GM23338 (cell line): ENCODE data around the gene NTNG2. TPM values are rescaled to one million over a fixed set of nuclear protein-coding genes. Genes with fewer than 3 reads are reported as not detected.

Experiments
- ATAC-seq: fragments of 200-7000 bp; cut with Tn5 transposase; 3 replicates; pipeline ENCODE4 v1.9.1; 2020
- DNase-seq: peaks from one replicate; pipeline ENCODE4 v3.0.0-alpha.2; 2015; ENCODE audit warnings: low spot score
- H2AFZ ChIP-seq: fragments of 200-600 bp; sonication (generic); 2 replicates; pipeline ENCODE4 v1.8.0; 2016; ENCODE audit warnings: antibody characterized with exemption, mild to moderate bottlenecking, moderate library complexity
- H3F3A ChIP-seq: fragments of 200-600 bp; sonication (generic); replicated peaks from 2 replicates; pipeline ENCODE4 v1.8.0; 2017; ENCODE audit warnings: antibody characterized with exemption, mixed run types, low read depth
- H3K27ac ChIP-seq: fragments of 200-600 bp; sonication (generic); 2 replicates; pipeline ENCODE4 v1.6.1; 2016; ENCODE audit warnings: low read depth
- H3K27me3 ChIP-seq: fragments of 200-600 bp; sonication (generic); 2 replicates; pipeline ENCODE4 v1.8.0; 2016; ENCODE audit warnings: mild to moderate bottlenecking, mixed run types, moderate library complexity; ENCODE audit not compliant: insufficient read depth
- H3K36me3 ChIP-seq: fragments of 200-600 bp; sonication (generic); 2 replicates; pipeline ENCODE4 v1.8.0; 2016; ENCODE audit warnings: mild to moderate bottlenecking; ENCODE audit not compliant: insufficient read depth
- H3K4me1 ChIP-seq: fragments of 200-600 bp; sonication (generic); 2 replicates; pipeline ENCODE4 v1.8.0; 2016; ENCODE audit warnings: mild to moderate bottlenecking, moderate library complexity; ENCODE audit not compliant: insufficient read depth
- H3K4me2 ChIP-seq: fragments of 200-600 bp; sonication (generic); 2 replicates; pipeline ENCODE4 v1.7.1; 2017; ENCODE audit warnings: mixed run types
- H3K4me3 ChIP-seq: fragments of 200-600 bp; sonication (generic); 2 replicates; pipeline ENCODE4 v1.6.1; 2016; ENCODE audit warnings: mixed run types
- H3K79me2 ChIP-seq: fragments of 200-600 bp; sonication (generic); replicated peaks from 2 replicates; pipeline ENCODE4 v1.8.0; 2017; ENCODE audit warnings: mild to moderate bottlenecking; ENCODE audit not compliant: insufficient read depth
- H3K9me2 ChIP-seq: fragments of 200-600 bp; sonication (generic); 2 replicates; pipeline ENCODE4 v1.8.0; 2017; ENCODE audit not compliant: insufficient read depth
- H4K20me1 ChIP-seq: fragments of 200-600 bp; sonication (generic); replicated peaks from 2 replicates; pipeline ENCODE4 v1.8.0; 2017; ENCODE audit warnings: mild to moderate bottlenecking; ENCODE audit not compliant: insufficient read depth
- H3K27ac Mint-ChIP-seq: 2 replicates; pipeline ENCODE4 v1.8.0; 2020; ENCODE audit warnings: inconsistent platforms, mild to moderate bottlenecking, moderate library complexity, mixed read lengths
- H3K27me3 Mint-ChIP-seq: 3 replicates; pipeline ENCODE4 v1.8.0; 2022; ENCODE audit warnings: low read depth, mild to moderate bottlenecking, moderate library complexity, mixed read lengths, inconsistent platforms; ENCODE audit not compliant: insufficient read depth, poor library complexity
- H3K36me3 Mint-ChIP-seq: 3 replicates; pipeline ENCODE4 v1.8.0; 2021; ENCODE audit warnings: low read depth, mild to moderate bottlenecking, inconsistent platforms, moderate library complexity, mixed read lengths
- H3K4me1 Mint-ChIP-seq: 3 replicates; pipeline ENCODE4 v1.8.0; 2020; ENCODE audit warnings: mild to moderate bottlenecking, inconsistent platforms, mixed read lengths
- H3K4me3 Mint-ChIP-seq: 3 replicates; pipeline ENCODE4 v1.8.0; 2021; ENCODE audit warnings: moderate library complexity, mild to moderate bottlenecking, inconsistent platforms, mixed read lengths
- H3K9me3 Mint-ChIP-seq: 3 replicates; pipeline ENCODE4 v1.8.0; 2020; ENCODE audit warnings: moderate library complexity, mild to moderate bottlenecking, inconsistent platforms, mixed read lengths
- ETS1 ChIP-seq: IDR thresholded peaks from 2 replicates; pipeline ENCODE4 v1.6.1; 2016; ENCODE audit warnings: antibody characterized with exemption
- EZH2 ChIP-seq: fragments of 200-600 bp; sonication (generic); IDR thresholded peaks from one replicate; pipeline ENCODE4 v1.8.0; 2017; ENCODE audit warnings: antibody characterized with exemption, mild to moderate bottlenecking, low read depth; ENCODE audit not compliant: unreplicated experiment
- EZH2phosphoT487 ChIP-seq: fragments of 200-600 bp; sonication (generic); IDR thresholded peaks from one replicate; pipeline ENCODE4 v1.8.1; 2018; ENCODE audit warnings: antibody characterized with exemption; ENCODE audit not compliant: unreplicated experiment
- JUNB ChIP-seq: IDR thresholded peaks from one replicate; pipeline ENCODE4 v1.6.1; 2016; ENCODE audit warnings: antibody characterized with exemption; ENCODE audit not compliant: unreplicated experiment
- NANOG ChIP-seq: IDR thresholded peaks from 2 replicates; pipeline ENCODE4 v1.6.1; 2016; ENCODE audit warnings: antibody characterized with exemption, borderline replicate concordance
- POLR2AphosphoS5 ChIP-seq: IDR thresholded peaks from 2 replicates; pipeline ENCODE4 v1.6.1; 2016; ENCODE audit warnings: antibody characterized with exemption, low read depth
- REST ChIP-seq: IDR thresholded peaks from one replicate; pipeline ENCODE4 v1.6.1; 2018; ENCODE audit warnings: antibody characterized with exemption; ENCODE audit not compliant: unreplicated experiment
- STAT1 ChIP-seq: IDR thresholded peaks from one replicate; pipeline ENCODE4 v1.6.1; 2016; ENCODE audit warnings: antibody characterized with exemption; ENCODE audit not compliant: unreplicated experiment
- ZNF114 ChIP-seq: fragments of 250-450 bp; sonication (Bioruptor Pico); IDR thresholded peaks from 2 replicates; pipeline ENCODE4 v1.5.0; 2020; ENCODE audit warnings: mild to moderate bottlenecking, moderate library complexity
- ZNF331 ChIP-seq: fragments of 250-450 bp; sonication (Bioruptor Pico); IDR thresholded peaks from 2 replicates; pipeline ENCODE4 v1.5.0; 2020; ENCODE audit warnings: low read depth, mild to moderate bottlenecking, moderate library complexity
- polyA plus RNA-seq: library from polyadenylated mRNA; unstranded; fragments of >200 nt; fragmentation: Nextera tagmentation; extraction: Ambion mirVana; gene quantifications from 2 replicates; pipeline ENCODE4 v1.2.1, GENCODE V29; 2016
- total RNA-seq: library from RNA; depleted of rRNA; stranded (reverse); fragments of >200 nt; shearing (Covaris generic); gene quantifications from 2 replicates; pipeline ENCODE4 v1.2.3, GENCODE V29; 2014

The NTNG2 gene
- total and polyA plus RNA-seq, 2 experiments from 2014 or later = 0.99 to 1.7 TPM

- no peak overlapping the region for H3K27ac Mint-ChIP-seq
- Histone ChIP-seq H3K9me2 (no peaks in the 10 kb centered on the region), H4K20me1 (no peaks in the 10 kb centered on the region), H3K4me2 (no peak overlapping the region), H3K4me1 (no peaks in the 10 kb centered on the region), H3K4me3 (no peak overlapping the region), H3F3A (no peaks in the 10 kb centered on the region), H2AFZ (no peak overlapping the region), H3K27ac (no peak overlapping the region), H3K79me2 (no peaks in the 10 kb centered on the region), H3K27me3 (no peaks in the 10 kb centered on the region), H3K36me3 (no peaks in the 10 kb centered on the region)
- DNase-seq = no peak
- H3K4me1 Mint-ChIP-seq = peaks cover 2% of the 10 kb centered on the region; the same call in 2 of the 3 replicates
- H3K27me3 Mint-ChIP-seq = peaks cover 5% of the 10 kb centered on the region
- H3K36me3 Mint-ChIP-seq = no peaks in the 10 kb centered on the region
- ATAC-seq = no peak
- no peak overlapping the region for H3K4me3 Mint-ChIP-seq
- TF ChIP-seq EZH2phosphoT487 (no peak), EZH2 (no peak), ZNF331 (CRISPR knock-in tag) (no peak), NANOG (no peak), REST (no peak), STAT1 (no peak), ZNF114 (no peak), JUNB (no peak), POLR2AphosphoS5 (no peak)
- no peaks in the 10 kb centered on the region for H3K9me3 Mint-ChIP-seq
Measured at GRCh38 chr9:132224645-132225044, 62.8 kb downstream of the NTNG2 start.

- Mint-ChIP-seq H3K27ac (no peak overlapping the region), H3K36me3 (no peaks in the 10 kb centered on the region), H3K9me3 (no peaks in the 10 kb centered on the region), H3K4me3 (no peak overlapping the region), H3K27me3 (peaks cover 4% of the 10 kb centered on the region), H3K4me1 (peaks cover 2% of the 10 kb centered on the region; the same call in 2 of the 3 replicates)
- H3K4me2 ChIP-seq = no peak overlapping the region
- no peak for DNase-seq
- TF ChIP-seq REST = no peak
- TF ChIP-seq ZNF331 (CRISPR knock-in tag) = no peak
- TF ChIP-seq ETS1 = no peak
- TF ChIP-seq JUNB = no peak
- no peaks in the 10 kb centered on the region for H3F3A ChIP-seq
- H3K9me2 ChIP-seq = no peaks in the 10 kb centered on the region
- H4K20me1 ChIP-seq = no peaks in the 10 kb centered on the region
- ATAC-seq = no peak; the same call in 2 of the 3 replicates
- no peak overlapping the region for H2AFZ ChIP-seq
- H3K4me3 ChIP-seq = no peak overlapping the region
- no peak overlapping the region for H3K27ac ChIP-seq
- H3K27me3 ChIP-seq = no peaks in the 10 kb centered on the region
- H3K4me1 ChIP-seq = no peaks in the 10 kb centered on the region
- no peaks in the 10 kb centered on the region for H3K79me2 ChIP-seq
- H3K36me3 ChIP-seq = no peaks in the 10 kb centered on the region
Measured at GRCh38 chr9:132226571-132227430, 64.9 kb downstream of the NTNG2 start.
